ENCODE results near the gene DPYSL3. TPM values are rescaled to one million over a fixed set of nuclear protein-coding genes. Genes with fewer than 3 reads are reported as not detected.

Gene DPYSL3
- total RNA-seq, 1 donor from 2014 or later = 81.2 TPM

- no peak for DNase-seq (ENCODE audit: low spot score)
- intact Hi-C loops (cut with DNase I) = no loop called here
- ATAC-seq = no peak
These were observed 161.4 kb downstream of the DPYSL3 start for GRCh38 chr5:147348451-147348850.

- ATAC-seq (no peak), DNase-seq (ENCODE audit: low spot score) (no peak)
- intact Hi-C loops (cut with DNase I) = no loop called here
These were observed 161.8 kb downstream of the DPYSL3 start for GRCh38 chr5:147348046-147348445.

GRCh38 chr5:147346006-147346561 is 163.8 kb downstream of the DPYSL3 start:
- intact Hi-C loops (cut with DNase I) = no loop called here
- DNase-seq (ENCODE audit: low spot score) = no peak
- no peak for ATAC-seq

- ATAC-seq = no peak
- intact Hi-C loops (cut with DNase I) = no loop called here
These were observed 165.0 kb downstream of the DPYSL3 start for GRCh38 chr5:147344861-147345260.

GRCh38 chr5:147341345-147341744 is 168.5 kb downstream of the DPYSL3 start:
- DNase-seq (ENCODE audit: low spot score) (no peak), ATAC-seq (no peak)
- intact Hi-C loops (cut with DNase I) = no loop called here

More at GRCh38 chr5:147344861-147345260, 165.0 kb downstream of the DPYSL3 start:
- DNase-seq (ENCODE audit: low spot score) = no peak

- ATAC-seq (no peak), DNase-seq (ENCODE audit: low spot score) (no peak)
- intact Hi-C loops (cut with DNase I) = no loop called here
These were observed 168.9 kb downstream of the DPYSL3 start for GRCh38 chr5:147340941-147341340.
